Hematopoietic multipotent progenitor cell treated with erythropoietin and hydrocortisone succinate and interleukin-3 and kit ligand, for 6 days (in vitro differentiated cells): ENCODE measurements around the gene SLC22A7.

Source experiments
- DNase-seq: peaks from one replicate; pipeline ENCODE4 v3.0.0-alpha.2; 2015

Gene SLC22A7

GRCh38 chr6:43267619-43268354 lies 30.3 kb upstream of the SLC22A7 start:
- DNase-seq = no peak

GRCh38 chr6:43268355-43268700 lies 29.7 kb upstream of the SLC22A7 start:
- no peak for DNase-seq

- no peak for DNase-seq
These were observed 29.2 kb upstream of the SLC22A7 start for GRCh38 chr6:43268782-43269272.

- peak; percentile 46 for DNase-seq
These were observed 28.6 kb upstream of the SLC22A7 start for GRCh38 chr6:43269273-43270007.

- DNase-seq = no peak
These were observed 26.8 kb upstream of the SLC22A7 start for GRCh38 chr6:43271103-43271815.

- DNase-seq = no peak
These were observed 26.1 kb upstream of the SLC22A7 start for GRCh38 chr6:43271944-43272343.

- DNase-seq = no peak
These were observed 24.4 kb upstream of the SLC22A7 start for GRCh38 chr6:43273707-43274106.

GRCh38 chr6:43274127-43274915 lies 23.7 kb upstream of the SLC22A7 start:
- no peak for DNase-seq

GRCh38 chr6:43274916-43275597 lies 23.0 kb upstream of the SLC22A7 start:
- DNase-seq = no peak

- DNase-seq = no peak
These were observed 22.1 kb upstream of the SLC22A7 start for GRCh38 chr6:43275801-43276576.

GRCh38 chr6:43276577-43277305 lies 21.3 kb upstream of the SLC22A7 start:
- no peak for DNase-seq

GRCh38 chr6:43277306-43277642 lies 20.8 kb upstream of the SLC22A7 start:
- no peak for DNase-seq

GRCh38 chr6:43277643-43278523 lies 20.2 kb upstream of the SLC22A7 start:
- DNase-seq = no peak

- DNase-seq = no peak
These were observed 19.5 kb upstream of the SLC22A7 start for GRCh38 chr6:43278524-43279078.

- DNase-seq = no peak
These were observed 17.8 kb upstream of the SLC22A7 start for GRCh38 chr6:43280234-43280633.

GRCh38 chr6:43282060-43282459 lies 16.0 kb upstream of the SLC22A7 start:
- no peak for DNase-seq

GRCh38 chr6:43282636-43283513 lies 15.2 kb upstream of the SLC22A7 start:
- DNase-seq = no peak

- no peak for DNase-seq
These were observed 14.6 kb upstream of the SLC22A7 start for GRCh38 chr6:43283514-43283901.
